ENCODE data around the gene SPRYD4.
A peak's percentile ranks its signal among the peaks of the same experiment; 100 is the strongest.

SPRYD4 gene

DNA sequence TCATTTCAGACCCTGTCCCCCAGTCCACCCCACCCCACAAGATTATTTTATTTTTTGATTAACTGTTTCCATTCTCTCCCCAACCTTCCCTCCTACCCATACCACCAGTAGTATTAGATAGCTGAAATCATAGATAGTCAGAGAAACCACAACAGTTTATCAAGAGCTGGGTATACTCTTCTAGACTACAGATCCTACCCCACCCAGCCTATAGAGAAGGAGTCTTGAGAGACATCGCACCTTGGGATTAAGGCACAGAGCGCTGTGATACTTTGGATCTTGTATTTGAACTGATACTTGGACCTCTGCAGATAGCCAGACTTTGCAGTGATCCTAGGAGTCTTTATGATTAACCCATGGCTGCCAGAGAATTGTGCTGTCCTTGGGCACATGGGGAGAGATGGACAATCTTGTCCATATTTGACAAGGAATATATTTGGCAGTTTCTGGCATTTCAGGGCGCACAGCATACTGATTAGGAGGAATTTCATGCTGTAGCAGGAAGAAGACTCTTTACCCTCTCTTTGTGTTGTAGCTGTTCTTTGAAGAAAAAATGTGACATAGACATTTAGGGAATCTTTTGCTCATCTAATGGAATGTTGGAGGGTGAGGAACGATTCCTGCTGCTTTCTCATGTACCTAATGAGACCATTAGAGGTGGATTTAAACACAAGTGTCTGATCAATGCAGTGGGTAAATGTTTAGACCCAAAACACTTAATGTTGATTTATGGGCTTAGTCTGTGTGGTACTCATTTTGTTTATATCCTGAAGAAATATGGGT is 54.2 kb downstream of the SPRYD4 start:
- peak; percentile 33 for DNase-seq

- no peak for DNase-seq
These were observed 60.5 kb downstream of the SPRYD4 start for GRCh38 chr12:56528846-56529245.
